Glomerular visceral epithelial cell (primary cell): ENCODE measurements around the gene SUPT4H1.
"Not testable (repeated sequence)": the region's sequence is repeated elsewhere in the genome, so short reads cannot be mapped to it uniquely, and the experiment has no call there.

Source experiments
- DNase-seq: peaks from one replicate; pipeline ENCODE4 v3.0.0-alpha.2; 2016; ENCODE audit errors: extremely low spot score

SUPT4H1 gene

GRCh38 chr17:58341136-58341860 is 10.7 kb downstream of the SUPT4H1 start:
- not testable (repeated sequence) for DNase-seq

- DNase-seq: no peak
These were observed 11.6 kb downstream of the SUPT4H1 start for GRCh38 chr17:58340405-58340876.

DNA sequence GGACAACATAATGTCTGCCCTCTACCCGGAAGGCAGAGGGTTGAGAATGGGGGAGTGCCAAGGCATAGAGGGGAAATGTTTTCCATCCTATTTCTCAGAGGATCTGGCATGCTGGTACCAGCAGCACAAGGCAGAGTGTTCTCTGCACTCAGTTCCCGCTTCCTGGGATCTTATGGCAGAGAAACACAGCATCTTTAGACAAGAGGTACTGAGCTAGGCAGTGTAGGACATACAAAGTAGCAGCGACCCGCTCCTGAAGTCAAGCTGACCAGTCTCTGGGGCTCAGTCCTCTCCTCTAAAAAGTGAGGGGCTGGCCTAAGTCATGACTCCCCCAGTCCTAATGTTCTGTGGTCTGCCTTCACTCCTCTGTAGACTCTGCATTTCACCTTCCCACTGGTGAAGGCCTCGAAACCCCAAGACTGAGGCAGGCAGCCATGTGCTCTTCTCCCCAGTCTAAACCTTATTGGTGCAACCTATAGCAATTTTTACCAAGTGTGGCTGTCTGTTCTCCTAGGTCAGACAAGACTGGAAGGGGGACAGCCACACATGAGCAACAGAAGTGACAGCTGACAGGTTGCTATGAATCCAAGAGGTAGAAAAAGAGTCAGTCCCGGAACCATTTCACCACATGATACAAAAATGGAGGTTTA is 12.1 kb downstream of the SUPT4H1 start:
- no peak for DNase-seq

GRCh38 chr17:58338841-58339754 is 12.9 kb downstream of the SUPT4H1 start:
- DNase-seq: peak; percentile 88

GRCh38 chr17:58338454-58338840 is 13.6 kb downstream of the SUPT4H1 start:
- no peak for DNase-seq

- DNase-seq: peak; percentile 93
These were observed 14.2 kb downstream of the SUPT4H1 start for GRCh38 chr17:58337600-58338453.

DNA sequence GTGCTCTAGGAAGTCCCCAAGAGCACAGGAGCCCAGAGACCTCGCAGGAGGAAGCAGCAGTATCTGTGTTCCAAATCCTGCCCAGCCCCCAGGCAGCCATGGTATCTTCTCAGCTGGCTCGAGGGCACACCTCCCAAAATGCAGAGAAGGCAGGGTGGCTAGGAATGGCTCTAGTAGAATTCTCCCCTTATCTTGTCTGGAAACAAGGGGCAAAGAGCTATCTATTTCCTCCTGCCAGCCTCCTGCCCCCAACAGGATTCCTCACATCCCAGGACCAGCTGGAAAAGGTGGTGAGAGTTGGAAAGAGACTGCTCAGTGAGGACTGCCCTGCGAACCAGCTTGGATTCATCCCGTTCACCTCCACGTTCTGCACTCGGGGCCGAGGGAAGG is 14.8 kb downstream of the SUPT4H1 start:
- DNase-seq: no peak

DNA sequence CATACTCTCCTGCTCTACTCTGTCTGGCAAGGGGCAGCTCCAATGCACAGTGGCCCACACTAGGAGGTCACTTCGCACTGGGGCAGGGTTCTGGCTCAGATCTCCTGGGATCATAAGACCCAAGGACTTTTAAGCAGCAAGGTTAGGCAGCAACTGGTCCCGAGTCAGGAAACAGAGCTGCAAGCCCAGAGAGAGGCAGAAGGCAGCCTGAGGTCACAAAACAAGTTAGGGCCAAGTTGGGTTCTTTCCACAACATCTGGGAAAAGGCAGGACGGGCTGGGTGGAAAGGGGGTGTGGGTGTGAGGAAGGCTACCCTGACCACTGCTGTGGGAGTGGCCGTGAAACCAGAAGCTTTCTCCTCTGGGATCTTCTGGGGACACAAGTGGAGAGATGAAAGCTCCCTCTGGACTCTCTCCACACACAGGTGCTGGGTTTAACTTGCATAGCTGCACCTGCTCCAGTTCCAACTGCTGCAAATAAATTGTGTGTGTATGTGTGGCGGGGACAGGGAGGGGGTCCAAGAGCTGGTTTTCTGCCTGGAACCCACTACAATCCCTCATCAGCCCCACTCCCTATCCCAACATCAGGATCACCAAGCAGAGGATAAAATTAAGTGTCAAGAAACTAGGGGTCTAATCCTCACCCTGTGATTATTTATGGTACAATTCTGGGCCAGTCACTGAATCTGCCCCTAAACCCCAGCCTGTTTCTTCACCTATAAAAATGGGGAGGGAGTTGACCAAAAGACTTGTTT is 15.4 kb downstream of the SUPT4H1 start:
- no peak for DNase-seq

DNA sequence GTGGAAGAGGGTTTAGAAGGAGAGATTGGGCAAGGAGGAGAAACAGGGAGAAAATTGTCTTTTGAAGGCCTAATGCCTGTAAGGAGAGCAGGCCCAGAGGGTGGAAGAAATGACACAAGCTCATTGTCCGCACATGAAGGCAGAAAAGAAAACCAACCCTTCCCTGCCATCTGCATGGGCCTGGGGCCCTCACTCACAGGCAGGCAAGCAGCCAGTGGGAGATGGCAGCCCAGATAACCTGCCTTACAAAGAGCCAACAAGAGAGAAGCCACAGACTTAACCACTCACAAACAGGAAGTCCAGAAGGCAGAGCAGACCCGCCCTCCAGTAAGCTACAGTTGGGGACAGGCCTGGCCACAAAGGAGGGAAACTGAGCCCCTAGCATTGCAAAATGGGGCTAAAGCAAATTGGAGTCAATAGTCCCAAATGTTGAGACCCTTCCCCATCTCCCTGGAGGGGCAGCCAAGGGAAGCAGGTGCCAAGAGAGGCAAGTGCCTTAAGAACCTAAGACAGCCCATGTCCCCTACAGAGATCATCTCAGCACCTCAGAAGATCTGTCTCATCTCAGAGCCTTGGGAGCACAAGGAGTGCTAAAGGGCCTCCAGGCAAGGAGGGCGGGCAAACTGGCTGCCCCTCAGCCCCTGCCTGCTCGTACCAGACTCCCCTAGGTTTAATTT is 16.1 kb downstream of the SUPT4H1 start:
- peak; percentile 35 for DNase-seq

GRCh38 chr17:58335061-58335731 is 16.8 kb downstream of the SUPT4H1 start:
- no peak for DNase-seq

- DNase-seq: no peak
These were observed 17.3 kb downstream of the SUPT4H1 start for GRCh38 chr17:58334661-58335060.

GRCh38 chr17:58334256-58334655 is 17.7 kb downstream of the SUPT4H1 start:
- DNase-seq: no peak

GRCh38 chr17:58333736-58334207 is 18.2 kb downstream of the SUPT4H1 start:
- no peak for DNase-seq

GRCh38 chr17:58332778-58333735 is 18.9 kb downstream of the SUPT4H1 start:
- no peak for DNase-seq

DNA sequence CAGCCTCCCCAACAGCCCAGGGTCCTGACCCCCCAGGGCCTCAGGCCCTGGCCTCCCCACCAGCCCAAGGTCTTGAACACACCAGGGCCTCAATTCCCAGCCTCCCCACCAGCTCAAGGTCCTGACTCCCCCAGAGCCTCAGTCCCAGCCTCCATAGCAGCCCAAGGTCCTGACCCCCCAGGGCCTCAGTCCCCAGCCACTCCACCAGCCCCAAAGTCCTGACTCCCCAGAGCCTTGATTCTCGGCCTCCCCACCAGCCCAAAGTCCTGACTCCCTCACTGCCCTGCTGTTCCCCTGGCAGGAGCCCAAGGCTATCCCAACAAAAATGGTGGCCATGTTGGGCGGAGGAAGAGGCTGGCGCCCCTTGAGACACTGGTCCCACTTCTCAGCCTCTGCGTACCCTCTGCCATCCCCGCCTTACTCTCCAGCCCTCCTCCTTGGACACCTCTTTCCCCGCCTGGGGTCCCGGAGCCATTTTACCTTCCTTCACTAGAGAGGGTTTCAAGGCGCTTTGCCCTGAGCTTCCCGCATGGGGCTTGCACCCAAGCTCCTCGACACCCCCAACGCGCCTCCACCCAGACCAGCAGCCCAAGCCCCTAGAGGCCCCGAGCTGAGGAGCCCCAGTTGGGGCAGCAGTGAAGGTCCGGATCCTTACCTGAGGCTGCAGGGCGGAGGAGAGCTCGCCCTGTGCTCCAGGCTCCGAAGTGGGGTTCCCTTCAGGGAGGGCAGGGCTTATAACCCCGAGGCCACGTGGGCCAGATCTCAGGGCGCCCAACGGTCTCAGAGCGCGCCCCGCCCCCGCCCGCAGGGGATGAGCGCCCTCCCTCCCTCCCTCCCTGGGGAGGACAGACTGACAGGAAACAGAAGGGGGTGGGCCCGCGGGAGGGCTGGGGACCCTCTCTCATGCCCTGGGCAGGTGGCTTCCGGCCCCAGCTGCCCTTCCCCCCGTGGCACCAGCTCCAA is 19.9 kb downstream of the SUPT4H1 start:
- no peak for DNase-seq

DNA sequence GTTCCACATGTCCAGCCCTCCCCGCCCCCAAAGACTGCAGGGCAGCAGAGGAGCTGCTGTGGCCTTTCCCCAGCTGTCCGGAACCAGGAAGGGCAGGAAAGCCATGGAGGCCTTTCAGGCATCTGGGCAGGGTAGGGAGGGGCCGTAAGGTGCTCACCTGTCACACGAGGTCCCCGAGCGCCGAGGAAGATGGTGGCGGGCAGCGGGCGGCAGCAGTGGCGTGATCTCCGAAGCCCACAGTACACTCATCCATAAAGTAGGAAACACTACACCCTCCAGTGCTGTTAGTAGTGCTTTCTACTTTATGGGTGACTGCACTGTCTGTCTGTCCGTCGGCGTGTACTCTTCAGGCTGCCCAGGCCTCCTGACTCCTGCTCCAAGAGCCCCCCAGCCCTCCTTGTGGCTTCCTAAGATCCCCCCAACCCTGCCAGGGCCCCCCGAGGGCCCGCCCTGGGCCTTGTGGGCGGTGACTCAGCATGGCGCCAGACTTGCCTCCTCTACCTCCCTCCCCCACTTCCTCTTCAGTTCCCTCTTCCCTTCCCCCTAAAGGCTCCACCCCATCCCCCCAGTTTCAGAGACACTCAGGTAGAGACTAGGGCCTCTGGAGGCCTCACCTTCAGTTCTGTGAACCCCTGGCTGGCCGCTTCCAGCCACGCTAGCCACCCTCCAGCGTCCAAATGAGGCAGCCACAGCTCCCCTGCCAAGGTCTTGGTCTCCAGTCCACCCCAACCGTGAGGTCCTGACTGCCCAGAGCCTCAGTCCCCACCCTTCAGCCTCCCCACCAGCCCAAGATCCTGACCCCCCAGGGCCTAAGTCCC is 20.8 kb downstream of the SUPT4H1 start:
- peak; percentile 51 for DNase-seq
